ENCODE measurements around the gene KCNH5.

DNA sequence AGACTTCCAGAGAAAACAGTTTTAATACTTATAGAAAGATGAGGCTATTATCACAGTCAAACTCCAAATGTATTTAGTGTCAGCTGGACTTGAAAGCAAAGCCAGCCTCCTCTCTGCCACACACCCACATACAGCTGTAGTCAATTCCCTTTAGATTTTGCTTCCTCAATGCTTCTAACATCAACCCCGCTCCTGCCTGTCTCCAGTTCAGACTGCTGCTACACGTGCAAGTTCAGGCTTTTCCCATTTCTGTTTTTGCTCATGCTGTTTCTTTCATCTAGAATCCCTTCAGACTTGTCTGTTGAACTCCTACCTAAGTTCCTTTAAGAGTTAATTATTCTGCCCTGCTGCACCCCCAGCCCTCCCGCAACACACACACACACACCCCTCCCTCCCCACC is 380.0 kb downstream of the KCNH5 start:
- TF ChIP-seq, protein P1, sequence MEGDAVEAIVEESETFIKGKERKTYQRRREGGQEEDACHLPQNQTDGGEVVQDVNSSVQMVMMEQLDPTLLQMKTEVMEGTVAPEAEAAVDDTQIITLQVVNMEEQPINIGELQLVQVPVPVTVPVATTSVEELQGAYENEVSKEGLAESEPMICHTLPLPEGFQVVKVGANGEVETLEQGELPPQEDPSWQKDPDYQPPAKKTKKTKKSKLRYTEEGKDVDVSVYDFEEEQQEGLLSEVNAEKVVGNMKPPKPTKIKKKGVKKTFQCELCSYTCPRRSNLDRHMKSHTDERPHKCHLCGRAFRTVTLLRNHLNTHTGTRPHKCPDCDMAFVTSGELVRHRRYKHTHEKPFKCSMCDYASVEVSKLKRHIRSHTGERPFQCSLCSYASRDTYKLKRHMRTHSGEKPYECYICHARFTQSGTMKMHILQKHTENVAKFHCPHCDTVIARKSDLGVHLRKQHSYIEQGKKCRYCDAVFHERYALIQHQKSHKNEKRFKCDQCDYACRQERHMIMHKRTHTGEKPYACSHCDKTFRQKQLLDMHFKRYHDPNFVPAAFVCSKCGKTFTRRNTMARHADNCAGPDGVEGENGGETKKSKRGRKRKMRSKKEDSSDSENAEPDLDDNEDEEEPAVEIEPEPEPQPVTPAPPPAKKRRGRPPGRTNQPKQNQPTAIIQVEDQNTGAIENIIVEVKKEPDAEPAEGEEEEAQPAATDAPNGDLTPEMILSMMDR (IDR thresholded peaks at IDR 0.05; ENCODE audit: insufficient read depth, low read depth, low read length): no peak
- TF ChIP-seq EZH2 (IDR thresholded peaks at IDR 0.05; ENCODE audit: insufficient read depth, low read length): no peak

All from astrocyte (in vitro differentiated cells and primary cell).